Upper lobe of right lung (tissue), 1 donor: ENCODE results near the gene FAM184B. TPM values are rescaled to one million over a fixed set of nuclear protein-coding genes. Genes with fewer than 3 reads are reported as not detected.
"Not testable (repeated sequence)": the region's sequence is repeated elsewhere in the genome, so short reads cannot be mapped to it uniquely, and the experiment has no call there.

Source experiments
- ATAC-seq: fragments of 200-7000 bp; cut with Tn5 transposase; one replicate; pipeline ENCODE4 v1.9.1; 2020; ENCODE audit warnings: mild to moderate bottlenecking, moderate library complexity
- DNase-seq: peaks from one replicate; pipeline ENCODE4 v3.0.0-alpha.2; 2020
- H3K27ac ChIP-seq: fragments of 200-600 bp; one replicate; pipeline ENCODE4 v1.8.0; 2022
- H3K27me3 ChIP-seq: fragments of 200-600 bp; one replicate; pipeline ENCODE4 v1.8.0; 2022; ENCODE audit warnings: mild to moderate bottlenecking
- H3K36me3 ChIP-seq: fragments of 200-600 bp; one replicate; pipeline ENCODE4 v1.8.0; 2022
- H3K4me1 ChIP-seq: fragments of 200-600 bp; one replicate; pipeline ENCODE4 v1.8.0; 2022
- H3K4me3 ChIP-seq: fragments of 200-600 bp; one replicate; pipeline ENCODE4 v1.8.0; 2022; ENCODE audit warnings: mild to moderate bottlenecking
- H3K9me3 ChIP-seq: fragments of 200-600 bp; one replicate; pipeline ENCODE4 v1.8.0; 2022
- intact Hi-C: fragments of 100-400 bp; cut with DNase I; formaldehyde crosslinking; loops from one replicate; pipeline ENCODE4 v1.11.0; 2022
- total RNA-seq: library from RNA; stranded (reverse); fragmentation: NEBNext Ultra II Directional; extraction: Animal tissue kit (Norgen Biotek cat#: 25700); gene quantifications from one replicate; pipeline ENCODE4 v1.2.1, GENCODE V29; 2021
- TF ChIP-seq, protein P1 (sequence below): fragments of 200-600 bp; IDR thresholded peaks from one replicate; pipeline ENCODE4 v1.8.0; 2022; ENCODE audit warnings: antibody characterized with exemption
- donor health status: DM: no; HTN: yes; CAD: no; lungs with severe emphysema.

FAM184B gene
- total RNA-seq, 1 donor from 2014 or later, result 0.17 TPM

DNA sequence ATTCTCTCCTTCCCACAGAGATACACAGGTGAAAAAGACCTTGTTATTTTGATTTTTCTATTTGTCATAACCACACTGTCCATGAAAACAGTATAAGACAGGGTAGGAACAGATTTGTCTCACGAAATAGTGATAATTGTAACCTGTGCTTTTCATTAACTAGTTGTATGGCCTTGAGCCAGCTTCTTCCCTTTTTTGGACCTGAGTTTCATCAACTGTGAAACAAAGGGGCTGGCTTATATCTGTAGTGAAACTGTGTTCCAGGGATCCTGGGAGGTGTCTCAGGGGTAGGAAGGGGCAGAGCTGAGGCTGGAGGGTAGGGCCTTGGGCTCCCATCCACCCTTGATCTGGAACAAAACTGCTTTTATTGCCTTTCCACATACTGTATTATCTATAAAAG is 116.1 kb downstream of the FAM184B start:
- no peaks in the 10 kb centered on the region for H3K36me3 ChIP-seq
- ATAC-seq (no peak), DNase-seq (no peak)
- intact Hi-C loops, result no loop called here
- H3K9me3 ChIP-seq, result no peaks in the 10 kb centered on the region
- no peak overlapping the region for H3K27ac ChIP-seq
- TF ChIP-seq, protein P1, sequence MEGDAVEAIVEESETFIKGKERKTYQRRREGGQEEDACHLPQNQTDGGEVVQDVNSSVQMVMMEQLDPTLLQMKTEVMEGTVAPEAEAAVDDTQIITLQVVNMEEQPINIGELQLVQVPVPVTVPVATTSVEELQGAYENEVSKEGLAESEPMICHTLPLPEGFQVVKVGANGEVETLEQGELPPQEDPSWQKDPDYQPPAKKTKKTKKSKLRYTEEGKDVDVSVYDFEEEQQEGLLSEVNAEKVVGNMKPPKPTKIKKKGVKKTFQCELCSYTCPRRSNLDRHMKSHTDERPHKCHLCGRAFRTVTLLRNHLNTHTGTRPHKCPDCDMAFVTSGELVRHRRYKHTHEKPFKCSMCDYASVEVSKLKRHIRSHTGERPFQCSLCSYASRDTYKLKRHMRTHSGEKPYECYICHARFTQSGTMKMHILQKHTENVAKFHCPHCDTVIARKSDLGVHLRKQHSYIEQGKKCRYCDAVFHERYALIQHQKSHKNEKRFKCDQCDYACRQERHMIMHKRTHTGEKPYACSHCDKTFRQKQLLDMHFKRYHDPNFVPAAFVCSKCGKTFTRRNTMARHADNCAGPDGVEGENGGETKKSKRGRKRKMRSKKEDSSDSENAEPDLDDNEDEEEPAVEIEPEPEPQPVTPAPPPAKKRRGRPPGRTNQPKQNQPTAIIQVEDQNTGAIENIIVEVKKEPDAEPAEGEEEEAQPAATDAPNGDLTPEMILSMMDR, result no peak
- no peaks in the 10 kb centered on the region for H3K27me3 ChIP-seq
- H3K4me1 ChIP-seq, result no peaks in the 10 kb centered on the region
- H3K4me3 ChIP-seq, result no peak overlapping the region

DNA sequence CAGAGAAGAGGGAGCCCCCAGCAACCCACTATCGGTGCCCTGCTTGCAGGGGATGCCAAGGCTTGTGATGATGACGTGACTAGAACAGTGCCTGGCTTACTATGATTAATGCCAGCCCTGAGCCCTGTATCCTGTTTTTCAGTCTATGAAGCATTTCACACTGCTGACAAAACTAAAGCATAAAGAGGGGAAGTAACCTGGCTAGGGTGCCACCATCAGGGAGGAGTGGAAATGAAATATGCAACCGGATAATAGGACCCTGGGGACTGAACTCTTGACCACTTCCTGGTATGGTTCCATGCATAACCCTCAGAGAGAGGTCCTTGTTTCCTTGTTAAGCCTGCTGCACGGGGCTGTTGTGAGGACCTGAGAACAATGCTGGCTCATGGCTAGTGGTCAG is 116.7 kb downstream of the FAM184B start:
- H3K9me3 ChIP-seq, result no peaks in the 10 kb centered on the region
- H3K27me3 ChIP-seq, result no peaks in the 10 kb centered on the region
- TF ChIP-seq, protein P1, result no peak
- H3K27ac ChIP-seq, result no peak overlapping the region
- H3K4me3 ChIP-seq, result no peak overlapping the region
- intact Hi-C loops, result no loop called here
- no peaks in the 10 kb centered on the region for H3K4me1 ChIP-seq
- peak; percentile 45 for ATAC-seq
- DNase-seq, result no peak
- no peaks in the 10 kb centered on the region for H3K36me3 ChIP-seq

DNA sequence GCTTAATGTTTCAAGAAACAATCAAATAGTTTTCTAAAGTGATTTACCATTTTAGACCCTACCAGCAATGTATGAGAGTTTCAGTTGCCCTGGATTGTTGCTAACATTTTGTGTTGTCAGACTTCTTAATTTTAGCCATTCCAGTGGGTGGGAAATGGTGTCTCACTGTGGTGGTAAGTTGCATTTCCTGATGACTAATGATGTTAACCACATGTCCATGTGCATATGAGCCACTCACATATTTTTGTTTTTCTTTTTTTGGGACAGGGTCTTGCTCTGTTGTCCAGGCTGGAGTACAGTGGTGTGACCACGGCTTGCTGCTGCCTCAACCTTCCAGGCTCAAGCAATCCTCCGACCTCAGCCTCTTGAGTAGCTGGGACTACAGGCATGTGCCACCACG is 118.7 kb downstream of the FAM184B start:
- no peak for DNase-seq
- no peaks in the 10 kb centered on the region for H3K36me3 ChIP-seq
- no peak for ATAC-seq
- TF ChIP-seq, protein P1, result no peak
- intact Hi-C loops, result no loop called here
- H3K4me3 ChIP-seq, result no peak overlapping the region
- H3K27me3 ChIP-seq, result no peaks in the 10 kb centered on the region
- no peaks in the 10 kb centered on the region for H3K4me1 ChIP-seq
- H3K9me3 ChIP-seq, result no peaks in the 10 kb centered on the region
- H3K27ac ChIP-seq, result no peak overlapping the region

DNA sequence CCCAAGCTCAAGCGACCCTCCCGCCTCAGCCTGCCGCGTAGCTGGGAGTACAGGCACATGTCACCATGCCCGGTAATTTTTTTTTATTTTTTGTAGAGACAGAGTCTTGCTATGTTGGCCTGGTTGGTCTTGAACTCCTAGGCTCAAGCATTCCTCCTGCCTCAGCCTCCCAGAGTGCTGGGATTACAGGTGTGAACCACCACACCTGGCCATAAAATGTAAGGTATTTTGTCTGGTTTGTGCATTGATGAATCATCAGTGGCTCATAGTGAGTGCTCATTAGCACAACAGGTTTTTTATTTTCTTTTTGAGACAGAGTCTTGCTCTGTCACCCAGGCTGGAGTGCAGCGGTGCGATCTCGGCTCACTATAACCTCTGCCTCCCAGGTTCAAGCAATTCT is 122.2 kb downstream of the FAM184B start:
- H3K4me3 ChIP-seq, H3K27ac ChIP-seq, DNase-seq, H3K36me3 ChIP-seq, H3K27me3 ChIP-seq, intact Hi-C loops, H3K4me1 ChIP-seq, H3K9me3 ChIP-seq, ATAC-seq: not testable (repeated sequence)

DNA sequence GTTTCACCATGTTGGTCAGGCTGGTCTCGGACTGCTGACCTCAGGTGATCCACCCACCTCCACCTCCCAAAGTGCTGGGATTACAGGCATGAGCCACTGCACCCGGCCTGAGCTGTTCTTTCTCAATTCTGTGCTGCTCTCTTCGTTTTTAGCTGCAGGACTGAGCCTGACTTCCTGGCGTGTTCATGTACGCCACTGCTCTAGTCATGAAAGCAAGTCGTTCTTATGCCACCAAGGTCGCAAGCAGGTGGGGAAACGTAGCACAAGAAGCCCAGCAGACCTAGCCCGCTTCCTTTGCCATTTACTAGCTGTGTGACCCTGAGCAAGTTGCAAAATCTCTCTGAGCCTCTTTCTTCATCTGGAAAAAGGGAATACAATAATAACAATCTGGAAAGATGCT is 123.6 kb downstream of the FAM184B start:
- no peaks in the 10 kb centered on the region for H3K36me3 ChIP-seq
- TF ChIP-seq, protein P1, result no peak
- ATAC-seq, result no peak
- no peaks in the 10 kb centered on the region for H3K9me3 ChIP-seq
- no peak overlapping the region for H3K27ac ChIP-seq
- no peaks in the 10 kb centered on the region for H3K4me1 ChIP-seq
- H3K4me3 ChIP-seq, result no peak overlapping the region
- intact Hi-C loops, result no loop called here
- no peaks in the 10 kb centered on the region for H3K27me3 ChIP-seq
- no peak for DNase-seq

DNA sequence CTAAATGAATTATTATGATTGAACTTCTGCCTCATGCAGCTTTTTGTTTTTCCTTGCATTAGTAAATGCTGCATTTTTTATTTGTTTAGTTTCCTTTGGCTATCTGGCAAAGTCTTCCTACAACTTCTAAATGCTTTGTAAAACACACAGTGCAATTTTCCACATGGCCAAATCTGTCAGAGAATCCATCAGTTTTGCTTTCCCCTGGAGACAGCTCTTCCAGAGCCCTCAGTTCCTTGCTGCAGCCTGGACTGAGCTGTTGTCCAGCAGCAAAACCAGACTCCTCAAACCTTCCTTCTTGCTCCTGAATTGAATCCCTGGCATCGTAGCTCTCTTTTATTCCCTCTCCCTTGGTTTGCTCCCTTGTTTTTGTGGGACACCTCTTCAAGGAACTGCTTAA is 124.3 kb downstream of the FAM184B start:
- DNase-seq, result no peak
- no peak overlapping the region for H3K27ac ChIP-seq
- ATAC-seq, result no peak
- H3K9me3 ChIP-seq, result no peaks in the 10 kb centered on the region
- H3K36me3 ChIP-seq, result no peaks in the 10 kb centered on the region
- no peak overlapping the region for H3K4me3 ChIP-seq
- H3K4me1 ChIP-seq, result no peaks in the 10 kb centered on the region
- intact Hi-C loops, result no loop called here
- TF ChIP-seq, protein P1, result no peak
- no peaks in the 10 kb centered on the region for H3K27me3 ChIP-seq
